Measurements from ENCODE around the gene DYRK3.
A peak's percentile ranks its signal among the peaks of the same experiment; 100 is the strongest.

The DYRK3 gene

GRCh38 chr1:206662396-206663092 is 27.2 kb downstream of the DYRK3 start:
- no peak for DNase-seq

GRCh38 chr1:206663362-206663761 is 28.0 kb downstream of the DYRK3 start:
- DNase-seq = no peak

- peak; percentile 47 for DNase-seq
These were observed 28.7 kb downstream of the DYRK3 start for GRCh38 chr1:206663832-206664652.

GRCh38 chr1:206664740-206665139 is 29.4 kb downstream of the DYRK3 start:
- no peak for DNase-seq

- DNase-seq = no peak
These were observed 30.8 kb downstream of the DYRK3 start for GRCh38 chr1:206666031-206666561.

- DNase-seq = no peak
These were observed 31.8 kb downstream of the DYRK3 start for GRCh38 chr1:206666954-206667665.

- no peak for DNase-seq
These were observed 33.0 kb downstream of the DYRK3 start for GRCh38 chr1:206668351-206668750.

- no peak for DNase-seq
These were observed 33.6 kb downstream of the DYRK3 start for GRCh38 chr1:206668874-206669410.

GRCh38 chr1:206672011-206672688 is 36.8 kb downstream of the DYRK3 start:
- no peak for DNase-seq

- DNase-seq = peak; percentile 79
These were observed 37.8 kb downstream of the DYRK3 start for GRCh38 chr1:206672844-206673758.

- DNase-seq = no peak
These were observed 38.9 kb downstream of the DYRK3 start for GRCh38 chr1:206674236-206674635.

- peak; percentile 30 for DNase-seq
These were observed 39.4 kb downstream of the DYRK3 start for GRCh38 chr1:206674745-206675175.

- no peak for DNase-seq
These were observed 41.2 kb downstream of the DYRK3 start for GRCh38 chr1:206676499-206676898.

- DNase-seq = no peak
These were observed 43.2 kb downstream of the DYRK3 start for GRCh38 chr1:206678490-206678889.

- no peak for DNase-seq
These were observed 44.4 kb downstream of the DYRK3 start for GRCh38 chr1:206679738-206680211.

GRCh38 chr1:206680279-206680678 is 44.9 kb downstream of the DYRK3 start:
- DNase-seq = no peak

- no peak for DNase-seq
These were observed 46.0 kb downstream of the DYRK3 start for GRCh38 chr1:206681359-206681758.

- DNase-seq = no peak
These were observed 46.8 kb downstream of the DYRK3 start for GRCh38 chr1:206682111-206682510.

- no peak for DNase-seq
These were observed 48.0 kb downstream of the DYRK3 start for GRCh38 chr1:206683313-206683712.

GRCh38 chr1:206684003-206684402 is 48.7 kb downstream of the DYRK3 start:
- DNase-seq = no peak

Data from GF-D8 (cell line).